GM23338 (cell line): ENCODE data around the gene LHX3. TPM values are rescaled to one million over a fixed set of nuclear protein-coding genes. Genes with fewer than 3 reads are reported as not detected.

ENCODE experiments used
- ATAC-seq: fragments of 200-7000 bp; cut with Tn5 transposase; 3 replicates; pipeline ENCODE4 v1.9.1; 2020
- DNase-seq: peaks from one replicate; pipeline ENCODE4 v3.0.0-alpha.2; 2015; ENCODE audit warnings: low spot score
- H2AFZ ChIP-seq: fragments of 200-600 bp; sonication (generic); 2 replicates; pipeline ENCODE4 v1.8.0; 2016; ENCODE audit warnings: antibody characterized with exemption, mild to moderate bottlenecking, moderate library complexity
- H3F3A ChIP-seq: fragments of 200-600 bp; sonication (generic); replicated peaks from 2 replicates; pipeline ENCODE4 v1.8.0; 2017; ENCODE audit warnings: antibody characterized with exemption, mixed run types, low read depth
- H3K27ac ChIP-seq: fragments of 200-600 bp; sonication (generic); 2 replicates; pipeline ENCODE4 v1.6.1; 2016; ENCODE audit warnings: low read depth
- H3K27me3 ChIP-seq: fragments of 200-600 bp; sonication (generic); 2 replicates; pipeline ENCODE4 v1.8.0; 2016; ENCODE audit warnings: mild to moderate bottlenecking, mixed run types, moderate library complexity; ENCODE audit not compliant: insufficient read depth
- H3K36me3 ChIP-seq: fragments of 200-600 bp; sonication (generic); 2 replicates; pipeline ENCODE4 v1.8.0; 2016; ENCODE audit warnings: mild to moderate bottlenecking; ENCODE audit not compliant: insufficient read depth
- H3K4me1 ChIP-seq: fragments of 200-600 bp; sonication (generic); 2 replicates; pipeline ENCODE4 v1.8.0; 2016; ENCODE audit warnings: mild to moderate bottlenecking, moderate library complexity; ENCODE audit not compliant: insufficient read depth
- H3K4me2 ChIP-seq: fragments of 200-600 bp; sonication (generic); 2 replicates; pipeline ENCODE4 v1.7.1; 2017; ENCODE audit warnings: mixed run types
- H3K4me3 ChIP-seq: fragments of 200-600 bp; sonication (generic); 2 replicates; pipeline ENCODE4 v1.6.1; 2016; ENCODE audit warnings: mixed run types
- H3K79me2 ChIP-seq: fragments of 200-600 bp; sonication (generic); replicated peaks from 2 replicates; pipeline ENCODE4 v1.8.0; 2017; ENCODE audit warnings: mild to moderate bottlenecking; ENCODE audit not compliant: insufficient read depth
- H3K9me2 ChIP-seq: fragments of 200-600 bp; sonication (generic); 2 replicates; pipeline ENCODE4 v1.8.0; 2017; ENCODE audit not compliant: insufficient read depth
- H4K20me1 ChIP-seq: fragments of 200-600 bp; sonication (generic); replicated peaks from 2 replicates; pipeline ENCODE4 v1.8.0; 2017; ENCODE audit warnings: mild to moderate bottlenecking; ENCODE audit not compliant: insufficient read depth
- H3K27ac Mint-ChIP-seq: 2 replicates; pipeline ENCODE4 v1.8.0; 2020; ENCODE audit warnings: inconsistent platforms, mild to moderate bottlenecking, moderate library complexity, mixed read lengths
- H3K27me3 Mint-ChIP-seq: 3 replicates; pipeline ENCODE4 v1.8.0; 2022; ENCODE audit warnings: low read depth, mild to moderate bottlenecking, moderate library complexity, mixed read lengths, inconsistent platforms; ENCODE audit not compliant: insufficient read depth, poor library complexity
- H3K36me3 Mint-ChIP-seq: 3 replicates; pipeline ENCODE4 v1.8.0; 2021; ENCODE audit warnings: low read depth, mild to moderate bottlenecking, inconsistent platforms, moderate library complexity, mixed read lengths
- H3K4me1 Mint-ChIP-seq: 3 replicates; pipeline ENCODE4 v1.8.0; 2020; ENCODE audit warnings: mild to moderate bottlenecking, inconsistent platforms, mixed read lengths
- H3K4me3 Mint-ChIP-seq: 3 replicates; pipeline ENCODE4 v1.8.0; 2021; ENCODE audit warnings: moderate library complexity, mild to moderate bottlenecking, inconsistent platforms, mixed read lengths
- H3K9me3 Mint-ChIP-seq: 3 replicates; pipeline ENCODE4 v1.8.0; 2020; ENCODE audit warnings: moderate library complexity, mild to moderate bottlenecking, inconsistent platforms, mixed read lengths
- CREB1 ChIP-seq: fragments of 250-450 bp; sonication (Bioruptor Pico); IDR thresholded peaks from 2 replicates; pipeline ENCODE4 v1.5.0; 2020; ENCODE audit warnings: low read depth, mild to moderate bottlenecking, moderate library complexity
- EZH2 ChIP-seq: fragments of 200-600 bp; sonication (generic); IDR thresholded peaks from one replicate; pipeline ENCODE4 v1.8.0; 2017; ENCODE audit warnings: antibody characterized with exemption, mild to moderate bottlenecking, low read depth; ENCODE audit not compliant: unreplicated experiment
- JUNB ChIP-seq: IDR thresholded peaks from one replicate; pipeline ENCODE4 v1.6.1; 2016; ENCODE audit warnings: antibody characterized with exemption; ENCODE audit not compliant: unreplicated experiment
- NANOG ChIP-seq: IDR thresholded peaks from 2 replicates; pipeline ENCODE4 v1.6.1; 2016; ENCODE audit warnings: antibody characterized with exemption, borderline replicate concordance
- POLR2AphosphoS5 ChIP-seq: IDR thresholded peaks from 2 replicates; pipeline ENCODE4 v1.6.1; 2016; ENCODE audit warnings: antibody characterized with exemption, low read depth
- STAT1 ChIP-seq: IDR thresholded peaks from one replicate; pipeline ENCODE4 v1.6.1; 2016; ENCODE audit warnings: antibody characterized with exemption; ENCODE audit not compliant: unreplicated experiment
- ZNF114 ChIP-seq: fragments of 250-450 bp; sonication (Bioruptor Pico); IDR thresholded peaks from 2 replicates; pipeline ENCODE4 v1.5.0; 2020; ENCODE audit warnings: mild to moderate bottlenecking, moderate library complexity
- ZNF331 ChIP-seq: fragments of 250-450 bp; sonication (Bioruptor Pico); IDR thresholded peaks from 2 replicates; pipeline ENCODE4 v1.5.0; 2020; ENCODE audit warnings: low read depth, mild to moderate bottlenecking, moderate library complexity
- ZNF462 ChIP-seq: fragments of 250-450 bp; sonication (Bioruptor Pico); IDR thresholded peaks from 2 replicates; pipeline ENCODE4 v1.5.0; 2020; ENCODE audit warnings: mild to moderate bottlenecking, moderate library complexity
- polyA plus RNA-seq: library from polyadenylated mRNA; unstranded; fragments of >200 nt; fragmentation: Nextera tagmentation; extraction: Ambion mirVana; gene quantifications from 2 replicates; pipeline ENCODE4 v1.2.1, GENCODE V29; 2016
- total RNA-seq: library from RNA; depleted of rRNA; stranded (reverse); fragments of >200 nt; shearing (Covaris generic); gene quantifications from 2 replicates; pipeline ENCODE4 v1.2.3, GENCODE V29; 2014
- TF ChIP-seq, protein P1 (sequence below), 2 experiments: fragments of 200-600 bp in 1 of 2; sonication (generic) in 1 of 2; conservative IDR thresholded peaks; 2 replicates each; pipeline versions ENCODE4 v1.5.1 to v1.6.1; 2016 to 2017; ENCODE audit warnings: antibody characterized with exemption in 2 of 2, low read depth in 2 of 2, mild to moderate bottlenecking in 2 of 2, moderate library complexity in 1 of 2
- TF ChIP-seq, protein P2 (sequence below): IDR thresholded peaks from 2 replicates; pipeline ENCODE4 v1.6.1; 2016; ENCODE audit warnings: antibody characterized with exemption

LHX3 gene
- total and polyA plus RNA-seq, 2 experiments from 2014 or later, result 0.08 TPM; not detected in 1

GRCh38 chr9:136147890-136148714, 56.8 kb downstream of the LHX3 start (continued):
- TF ChIP-seq STAT1 (no peak), ZNF114 (no peak), POLR2AphosphoS5 (no peak), EZH2 (no peak), CREB1 (CRISPR knock-in tag) (no peak)
- TF ChIP-seq, protein P1, sequence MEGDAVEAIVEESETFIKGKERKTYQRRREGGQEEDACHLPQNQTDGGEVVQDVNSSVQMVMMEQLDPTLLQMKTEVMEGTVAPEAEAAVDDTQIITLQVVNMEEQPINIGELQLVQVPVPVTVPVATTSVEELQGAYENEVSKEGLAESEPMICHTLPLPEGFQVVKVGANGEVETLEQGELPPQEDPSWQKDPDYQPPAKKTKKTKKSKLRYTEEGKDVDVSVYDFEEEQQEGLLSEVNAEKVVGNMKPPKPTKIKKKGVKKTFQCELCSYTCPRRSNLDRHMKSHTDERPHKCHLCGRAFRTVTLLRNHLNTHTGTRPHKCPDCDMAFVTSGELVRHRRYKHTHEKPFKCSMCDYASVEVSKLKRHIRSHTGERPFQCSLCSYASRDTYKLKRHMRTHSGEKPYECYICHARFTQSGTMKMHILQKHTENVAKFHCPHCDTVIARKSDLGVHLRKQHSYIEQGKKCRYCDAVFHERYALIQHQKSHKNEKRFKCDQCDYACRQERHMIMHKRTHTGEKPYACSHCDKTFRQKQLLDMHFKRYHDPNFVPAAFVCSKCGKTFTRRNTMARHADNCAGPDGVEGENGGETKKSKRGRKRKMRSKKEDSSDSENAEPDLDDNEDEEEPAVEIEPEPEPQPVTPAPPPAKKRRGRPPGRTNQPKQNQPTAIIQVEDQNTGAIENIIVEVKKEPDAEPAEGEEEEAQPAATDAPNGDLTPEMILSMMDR (conservative IDR thresholded peaks at IDR 0.05; ENCODE audit: low read depth in 2 of 2), result no peak; a peak in 1 of 4 replicates
- TF ChIP-seq, protein P2, sequence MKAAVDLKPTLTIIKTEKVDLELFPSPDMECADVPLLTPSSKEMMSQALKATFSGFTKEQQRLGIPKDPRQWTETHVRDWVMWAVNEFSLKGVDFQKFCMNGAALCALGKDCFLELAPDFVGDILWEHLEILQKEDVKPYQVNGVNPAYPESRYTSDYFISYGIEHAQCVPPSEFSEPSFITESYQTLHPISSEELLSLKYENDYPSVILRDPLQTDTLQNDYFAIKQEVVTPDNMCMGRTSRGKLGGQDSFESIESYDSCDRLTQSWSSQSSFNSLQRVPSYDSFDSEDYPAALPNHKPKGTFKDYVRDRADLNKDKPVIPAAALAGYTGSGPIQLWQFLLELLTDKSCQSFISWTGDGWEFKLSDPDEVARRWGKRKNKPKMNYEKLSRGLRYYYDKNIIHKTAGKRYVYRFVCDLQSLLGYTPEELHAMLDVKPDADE, result no peak

DNA sequence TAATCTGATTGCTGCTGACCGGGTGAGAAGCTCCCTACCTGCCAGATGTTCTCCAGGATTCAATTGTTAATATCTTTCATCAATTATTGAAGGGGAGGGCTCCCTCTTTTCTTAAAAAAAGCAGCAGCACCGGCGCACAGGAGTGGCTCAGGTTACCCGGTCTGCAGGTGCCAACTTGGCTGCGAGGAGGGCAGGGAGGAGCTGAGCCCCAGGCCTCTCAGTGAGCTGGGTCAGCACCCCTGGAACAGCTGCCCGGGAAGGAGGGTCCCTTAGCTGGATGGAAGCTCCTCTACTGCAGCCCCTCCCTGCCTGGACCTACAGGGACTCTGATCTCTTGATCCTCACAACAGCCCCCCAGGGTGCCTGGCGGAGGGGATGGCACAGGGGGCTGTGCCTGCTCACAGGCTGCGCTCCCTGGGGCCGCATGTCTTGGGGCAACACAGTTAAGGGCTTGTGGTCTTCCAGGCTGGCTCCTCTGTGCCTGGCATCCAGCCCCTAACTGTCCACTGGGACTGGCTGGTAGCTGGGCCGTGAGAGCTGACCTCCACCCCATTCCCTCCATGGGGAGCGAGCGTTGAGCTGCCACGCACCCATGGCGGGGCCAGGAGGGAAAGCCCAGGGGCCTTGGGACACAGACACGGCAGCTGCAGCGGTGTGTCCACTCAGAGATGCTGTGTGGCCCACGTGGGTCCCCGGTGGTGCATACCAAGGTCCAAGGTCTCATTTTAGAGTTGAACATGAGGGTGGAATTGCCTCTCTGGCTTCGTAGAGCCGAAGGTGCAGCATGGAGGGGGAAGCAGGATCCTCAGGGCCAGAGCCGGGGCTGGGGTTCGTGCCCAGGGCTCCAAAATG, 57.7 kb downstream of the LHX3 start:
- H3K27ac ChIP-seq, result no peak overlapping the region
- TF ChIP-seq ZNF331 (CRISPR knock-in tag) (no peak), ZNF462 (no peak), CREB1 (CRISPR knock-in tag) (no peak), JUNB (no peak), EZH2 (no peak), NANOG (no peak), POLR2AphosphoS5 (no peak)
- TF ChIP-seq, protein P1 (conservative IDR thresholded peaks at IDR 0.05; ENCODE audit: low read depth in 2 of 2), result no peak

More for the DNA sequence above, 57.7 kb downstream of the LHX3 start:
- no peak overlapping the region for H3K4me3 ChIP-seq
- Mint-ChIP-seq H3K27ac (no peak overlapping the region), H3K36me3 (no peaks in the 10 kb centered on the region; the same call in 2 of the 3 replicates), H3K4me3 (no peak overlapping the region), H3K27me3 (peaks cover 8% of the 10 kb centered on the region), H3K4me1 (peaks cover 21% of the 10 kb centered on the region), H3K9me3 (no peaks in the 10 kb centered on the region)
- no peaks in the 10 kb centered on the region for H3K27me3 ChIP-seq
- H2AFZ ChIP-seq, result no peak overlapping the region
- H3K79me2 ChIP-seq, result no peaks in the 10 kb centered on the region
- peaks cover 22% of the 10 kb centered on the region for H3K4me1 ChIP-seq
- ATAC-seq (no peak), DNase-seq (no peak)
- H3F3A ChIP-seq, result 0 out of 2 replicates have a peak, but pooled peaks cover 3% of the 10 kb centered on the region
- H3K9me2 ChIP-seq, result no peaks in the 10 kb centered on the region
- H3K36me3 ChIP-seq, result no peaks in the 10 kb centered on the region
- no peaks in the 10 kb centered on the region for H4K20me1 ChIP-seq
- no peak overlapping the region for H3K4me2 ChIP-seq
